ENCODE measurements around the gene RELN. TPM values are rescaled to one million over a fixed set of nuclear protein-coding genes. Genes with fewer than 3 reads are reported as not detected.

RELN gene
- total RNA-seq, 1 experiment from 2014 or later = 0.48 TPM

- no peak overlapping the region for H3K4me3 ChIP-seq
- no peak overlapping the region for H3K27ac ChIP-seq
- no peaks in the 10 kb centered on the region for H3K79me2 ChIP-seq (ENCODE audit: low read depth)
- intact Hi-C loops (cut with micrococcal nuclease; ENCODE audit: unreplicated experiment) = no loop called here
- no peaks in the 10 kb centered on the region for H3K36me3 ChIP-seq (ENCODE audit: low read depth)
- CTCF ChIA-PET = no interaction called here
- no peaks in the 10 kb centered on the region for H3K27me3 ChIP-seq (ENCODE audit: insufficient read depth, low read depth)
- no peaks in the 10 kb centered on the region for H3K9me3 ChIP-seq (ENCODE audit: insufficient read depth, low read depth)
- no peaks in the 10 kb centered on the region for H4K20me1 ChIP-seq (ENCODE audit: insufficient read depth)
- no peak for DNase-seq
- H2AFZ ChIP-seq = no peak overlapping the region
- TF ChIP-seq EZH2 (IDR thresholded peaks at IDR 0.05; ENCODE audit: low read depth) (no peak), CTCF (conservative IDR thresholded peaks at IDR 0.05) (no peak)
- no peaks in the 10 kb centered on the region for H3K9me2 ChIP-seq (ENCODE audit: insufficient read depth)
- POLR2A ChIA-PET (ENCODE audit: unreplicated experiment) = no interaction called here
- H3K4me2 ChIP-seq = no peak overlapping the region
- H3F3A ChIP-seq (ENCODE audit: insufficient read depth, low read depth) = peaks cover 14% of the 10 kb centered on the region
- no TSS peak for BruUV-seq (replicated peaks)
- peaks cover 22% of the 10 kb centered on the region for H3K4me1 ChIP-seq (replicated peaks; ENCODE audit: insufficient read depth)
These were observed 275.0 kb downstream of the RELN start for GRCh38 chr7:103714376-103714927.

- Histone ChIP-seq H3K79me2 (ENCODE audit: low read depth) (no peaks in the 10 kb centered on the region), H3F3A (ENCODE audit: insufficient read depth, low read depth) (peaks cover 3% of the 10 kb centered on the region; the same call in 1 of the 2 replicates), H3K4me3 (no peak overlapping the region), H2AFZ (no peak overlapping the region; the same call in 1 of the 2 replicates), H3K27me3 (ENCODE audit: insufficient read depth, low read depth) (no peaks in the 10 kb centered on the region), H3K4me2 (no peak overlapping the region), H3K9me3 (ENCODE audit: insufficient read depth, low read depth) (no peaks in the 10 kb centered on the region), H3K36me3 (ENCODE audit: low read depth) (no peaks in the 10 kb centered on the region), H3K27ac (no peak overlapping the region), H3K4me1 (replicated peaks; ENCODE audit: insufficient read depth) (peaks cover 9% of the 10 kb centered on the region), H3K9me2 (ENCODE audit: insufficient read depth) (no peaks in the 10 kb centered on the region), H4K20me1 (ENCODE audit: insufficient read depth) (no peaks in the 10 kb centered on the region)
- DNase-seq = no peak
- intact Hi-C loops (cut with micrococcal nuclease; ENCODE audit: unreplicated experiment) = no loop called here
- ChIA-PET CTCF (no interaction called here), POLR2A (ENCODE audit: unreplicated experiment) (no interaction called here)
- no TSS peak for BruUV-seq (replicated peaks)
- TF ChIP-seq EZH2 (IDR thresholded peaks at IDR 0.05; ENCODE audit: low read depth) (no peak), CTCF (conservative IDR thresholded peaks at IDR 0.05) (no peak)
These were observed 276.3 kb downstream of the RELN start for GRCh38 chr7:103712991-103713778.

GRCh38 chr7:103711413-103711812, 278.0 kb downstream of the RELN start:
- Histone ChIP-seq H3K27me3 (ENCODE audit: insufficient read depth, low read depth) (no peaks in the 10 kb centered on the region), H4K20me1 (ENCODE audit: insufficient read depth) (no peaks in the 10 kb centered on the region), H2AFZ (no peak overlapping the region), H3K27ac (no peak overlapping the region), H3K9me3 (ENCODE audit: insufficient read depth, low read depth) (no peaks in the 10 kb centered on the region), H3F3A (ENCODE audit: insufficient read depth, low read depth) (no peaks in the 10 kb centered on the region), H3K4me1 (replicated peaks; ENCODE audit: insufficient read depth) (no peaks in the 10 kb centered on the region), H3K9me2 (ENCODE audit: insufficient read depth) (no peaks in the 10 kb centered on the region), H3K4me2 (no peak overlapping the region), H3K79me2 (ENCODE audit: low read depth) (no peaks in the 10 kb centered on the region), H3K4me3 (no peak overlapping the region), H3K36me3 (ENCODE audit: low read depth) (no peaks in the 10 kb centered on the region)
- ChIA-PET CTCF (no interaction called here), POLR2A (ENCODE audit: unreplicated experiment) (no interaction called here)
- no peak for TF ChIP-seq EZH2 (IDR thresholded peaks at IDR 0.05; ENCODE audit: low read depth)
- TF ChIP-seq CTCF (conservative IDR thresholded peaks at IDR 0.05) = no peak
- no peak for DNase-seq
- no TSS peak for BruUV-seq (replicated peaks)
- intact Hi-C loops (cut with micrococcal nuclease; ENCODE audit: unreplicated experiment) = no loop called here
